ENCODE data around the gene ATP11A.

ATP11A gene

DNA sequence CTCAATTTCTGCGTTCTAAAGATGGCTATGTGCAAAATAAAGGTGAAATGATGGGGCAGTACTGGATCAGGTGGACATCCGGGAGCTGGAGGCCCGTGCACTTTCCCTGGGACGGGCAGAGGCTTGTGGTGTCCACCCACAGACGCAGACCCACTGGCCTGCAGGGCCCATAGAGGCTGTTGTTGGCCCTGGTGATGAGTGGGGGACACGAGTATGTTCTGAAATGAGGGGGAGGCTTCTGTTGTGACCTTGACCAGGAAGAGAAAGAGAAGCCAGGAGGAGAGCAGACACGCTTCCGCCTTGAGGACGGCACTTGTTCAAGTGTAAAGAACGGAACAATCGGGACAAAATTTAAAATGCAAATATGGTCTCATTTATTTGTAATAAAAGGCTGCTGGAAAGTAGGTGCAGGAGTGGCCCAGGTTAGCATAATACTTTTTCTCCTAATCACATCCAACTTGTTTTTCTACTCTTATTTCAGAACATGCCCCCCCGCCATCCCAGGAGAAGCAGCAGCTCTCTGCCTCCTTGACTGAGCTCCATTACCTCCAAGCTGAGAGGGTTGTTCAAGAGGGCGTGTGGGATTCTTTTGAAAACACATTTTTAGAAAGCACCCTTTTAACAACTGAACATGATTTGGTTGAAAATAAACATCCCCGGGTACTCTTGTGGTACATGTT is 27.1 kb downstream of the ATP11A start:
- no peaks in the 10 kb centered on the region for H3K9me3 Mint-ChIP-seq
- no peak for ATAC-seq
- H3K27me3 Mint-ChIP-seq = no peaks in the 10 kb centered on the region
- no peaks in the 10 kb centered on the region for H3K36me3 Mint-ChIP-seq (ENCODE audit: low read depth)
- H3K4me1 Mint-ChIP-seq = peaks cover 2% of the 10 kb centered on the region
- H3K27ac Mint-ChIP-seq = no peak overlapping the region
- no peak for DNase-seq
- no peak overlapping the region for H3K4me3 Mint-ChIP-seq

DNA sequence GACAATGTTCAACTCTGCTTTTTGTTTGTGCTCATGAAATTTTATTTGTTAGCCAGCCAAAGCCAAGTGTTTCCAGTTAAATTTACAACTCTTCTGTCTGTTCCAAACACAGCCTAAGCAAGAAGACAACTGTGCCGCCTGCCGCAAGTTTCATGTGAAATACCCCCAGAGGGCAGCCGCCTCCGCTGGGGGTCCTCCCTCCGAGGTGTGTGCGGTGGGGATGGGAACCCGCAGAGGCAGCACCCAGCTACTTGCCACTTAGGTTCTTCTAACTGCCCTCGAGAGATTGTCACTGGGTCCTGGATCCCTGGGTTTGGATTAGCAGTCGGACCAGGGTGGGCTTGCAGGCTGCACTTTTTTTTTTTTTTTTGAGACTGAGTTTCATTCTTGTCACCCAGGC is 28.5 kb downstream of the ATP11A start:
- Mint-ChIP-seq H3K4me3 (no peak overlapping the region), H3K9me3 (no peaks in the 10 kb centered on the region), H3K27me3 (no peaks in the 10 kb centered on the region), H3K36me3 (ENCODE audit: low read depth) (no peaks in the 10 kb centered on the region), H3K27ac (no peak overlapping the region), H3K4me1 (peaks cover 2% of the 10 kb centered on the region)
- DNase-seq (no peak), ATAC-seq (no peak)

DNA sequence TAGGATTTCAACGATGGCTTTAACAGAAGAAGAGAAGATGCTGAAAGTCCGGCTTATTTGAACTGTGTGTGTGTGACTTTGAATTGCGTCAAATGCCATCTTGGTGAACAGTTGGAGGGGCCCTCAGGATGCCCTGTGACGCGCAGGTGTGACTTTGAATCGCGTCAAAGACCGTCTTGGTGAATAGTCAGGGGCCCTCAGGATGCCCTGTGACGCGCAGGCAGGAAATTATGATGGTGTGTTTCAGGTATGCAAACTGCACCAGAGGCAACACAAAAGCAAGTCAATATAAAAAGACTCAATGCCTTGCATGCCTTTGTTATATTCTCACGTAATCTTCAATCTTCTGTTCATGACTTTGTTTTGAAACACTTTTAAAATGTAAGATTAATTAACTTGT is 29.2 kb downstream of the ATP11A start:
- Mint-ChIP-seq H3K36me3 (ENCODE audit: low read depth) (no peaks in the 10 kb centered on the region), H3K27me3 (no peaks in the 10 kb centered on the region), H3K4me3 (no peak overlapping the region), H3K4me1 (peaks cover 3% of the 10 kb centered on the region), H3K9me3 (no peaks in the 10 kb centered on the region), H3K27ac (no peak overlapping the region)
- DNase-seq (no peak), ATAC-seq (no peak)

DNA sequence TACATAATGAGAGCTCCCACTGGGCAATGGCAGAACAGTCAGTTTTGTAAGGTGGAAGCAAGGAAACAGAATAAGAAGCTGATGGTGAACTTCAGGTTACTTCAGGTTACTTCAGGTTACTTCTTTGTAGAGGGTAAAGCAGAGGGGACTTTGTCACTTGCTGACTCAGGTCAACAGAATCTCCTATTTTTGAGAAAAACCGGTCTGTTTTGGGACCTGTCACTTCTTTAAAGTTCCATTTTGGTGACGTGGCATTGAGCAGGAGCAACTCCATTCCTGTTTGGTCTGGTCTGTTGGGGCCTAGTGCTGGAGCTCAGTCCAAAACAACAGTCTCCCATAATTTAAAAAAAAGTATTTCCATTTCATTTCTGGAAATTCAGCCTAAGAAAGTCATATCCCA is 29.7 kb downstream of the ATP11A start:
- Mint-ChIP-seq H3K27ac (no peak overlapping the region), H3K4me3 (no peak overlapping the region), H3K9me3 (no peaks in the 10 kb centered on the region), H3K27me3 (no peaks in the 10 kb centered on the region), H3K36me3 (ENCODE audit: low read depth) (no peaks in the 10 kb centered on the region), H3K4me1 (peaks cover 8% of the 10 kb centered on the region)
- DNase-seq = no peak
- no peak for ATAC-seq

DNA sequence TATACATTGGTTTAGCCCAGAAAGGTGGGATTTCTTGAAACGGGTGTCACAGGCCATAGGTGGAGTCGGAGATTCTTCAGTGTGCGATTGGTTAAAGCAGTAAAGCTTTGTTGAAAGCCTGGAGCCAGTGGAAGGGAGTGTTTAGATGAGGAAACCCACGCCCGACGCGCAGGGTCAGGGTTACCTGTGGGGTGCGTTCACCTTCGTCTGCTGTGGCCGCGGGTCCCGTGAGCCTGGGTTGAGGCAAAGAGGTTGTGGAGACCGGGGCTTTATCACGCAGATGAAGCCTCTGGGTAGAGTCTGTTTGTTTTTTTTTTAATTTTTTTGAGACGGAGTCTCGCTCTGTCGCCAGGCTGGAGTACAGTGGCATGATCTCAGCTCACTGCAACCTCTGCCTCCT is 30.4 kb downstream of the ATP11A start:
- Mint-ChIP-seq H3K27me3 (no peaks in the 10 kb centered on the region), H3K27ac (no peak overlapping the region), H3K9me3 (no peaks in the 10 kb centered on the region), H3K4me3 (no peak overlapping the region), H3K36me3 (ENCODE audit: low read depth) (no peaks in the 10 kb centered on the region), H3K4me1 (peaks cover 15% of the 10 kb centered on the region)
- ATAC-seq = no peak
- DNase-seq = no peak

DNA sequence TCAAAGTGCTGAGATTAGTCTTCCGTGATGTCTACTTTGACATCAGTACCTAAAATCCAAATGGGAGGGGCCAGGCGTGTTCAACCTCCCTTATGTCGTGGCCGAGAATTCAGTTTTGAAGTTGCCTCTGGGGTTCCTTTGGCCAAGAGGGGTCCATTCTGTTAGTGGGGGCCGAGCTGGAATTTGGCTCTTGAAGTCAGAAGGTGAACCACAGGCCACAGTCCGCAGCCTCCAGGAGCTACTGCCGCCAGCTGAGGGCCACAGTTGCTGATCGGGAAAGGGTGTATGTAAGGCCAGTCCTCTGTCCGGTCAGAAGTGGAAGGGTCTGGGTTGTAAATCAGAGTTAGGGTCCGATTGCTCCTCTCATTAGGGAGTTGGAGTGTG is 31.0 kb downstream of the ATP11A start:
- peaks cover 20% of the 10 kb centered on the region for H3K4me1 Mint-ChIP-seq
- H3K9me3 Mint-ChIP-seq = no peaks in the 10 kb centered on the region
- ATAC-seq (no peak), DNase-seq (no peak)
- H3K4me3 Mint-ChIP-seq = no peak overlapping the region
- H3K27me3 Mint-ChIP-seq = no peaks in the 10 kb centered on the region
- no peaks in the 10 kb centered on the region for H3K36me3 Mint-ChIP-seq (ENCODE audit: low read depth)
- H3K27ac Mint-ChIP-seq = no peak overlapping the region

DNA sequence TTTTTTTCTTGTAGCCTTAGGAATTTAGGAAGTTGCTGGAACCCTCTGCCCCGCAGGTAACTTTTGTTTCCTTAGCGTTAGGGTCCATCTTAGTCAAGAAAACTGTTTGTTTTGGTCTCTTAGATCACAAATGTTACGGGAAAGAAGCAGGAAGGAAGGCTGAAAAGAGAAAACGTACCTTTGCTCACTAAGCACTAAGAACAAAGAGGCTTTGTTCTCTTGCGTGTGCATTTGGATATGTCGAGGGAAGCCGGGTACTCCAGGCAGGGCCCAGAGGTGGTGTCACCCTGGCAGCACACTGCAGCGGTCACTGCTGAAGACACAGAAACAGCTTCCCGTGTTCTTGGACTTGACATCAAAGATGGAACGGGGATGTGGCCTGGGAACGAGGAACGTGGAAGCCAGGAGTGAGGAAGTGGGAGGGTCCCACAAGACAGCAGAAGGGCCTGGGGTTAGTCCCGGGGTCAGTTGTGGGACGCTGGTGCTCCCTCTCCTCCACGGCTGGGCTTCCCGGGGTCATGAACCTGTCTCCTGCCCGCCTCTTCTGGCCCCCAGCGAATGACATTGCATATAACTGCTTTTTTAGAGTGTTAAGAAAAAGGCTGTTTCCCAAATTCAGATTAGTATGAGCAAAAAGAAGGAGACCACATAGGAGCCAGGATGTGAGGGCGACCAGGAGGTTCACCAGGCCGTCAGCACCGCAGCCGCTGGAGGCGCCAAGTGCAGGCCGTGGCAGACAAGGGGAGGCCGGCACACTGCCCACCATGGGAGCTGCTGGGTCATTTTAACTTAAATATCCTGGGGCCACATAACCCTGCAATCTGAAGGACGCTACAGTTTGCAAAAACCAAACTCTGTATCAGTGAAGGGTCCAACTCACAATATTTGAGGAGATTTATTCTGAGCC is 31.6 kb downstream of the ATP11A start:
- H3K4me1 Mint-ChIP-seq = peaks cover 23% of the 10 kb centered on the region

DNA sequence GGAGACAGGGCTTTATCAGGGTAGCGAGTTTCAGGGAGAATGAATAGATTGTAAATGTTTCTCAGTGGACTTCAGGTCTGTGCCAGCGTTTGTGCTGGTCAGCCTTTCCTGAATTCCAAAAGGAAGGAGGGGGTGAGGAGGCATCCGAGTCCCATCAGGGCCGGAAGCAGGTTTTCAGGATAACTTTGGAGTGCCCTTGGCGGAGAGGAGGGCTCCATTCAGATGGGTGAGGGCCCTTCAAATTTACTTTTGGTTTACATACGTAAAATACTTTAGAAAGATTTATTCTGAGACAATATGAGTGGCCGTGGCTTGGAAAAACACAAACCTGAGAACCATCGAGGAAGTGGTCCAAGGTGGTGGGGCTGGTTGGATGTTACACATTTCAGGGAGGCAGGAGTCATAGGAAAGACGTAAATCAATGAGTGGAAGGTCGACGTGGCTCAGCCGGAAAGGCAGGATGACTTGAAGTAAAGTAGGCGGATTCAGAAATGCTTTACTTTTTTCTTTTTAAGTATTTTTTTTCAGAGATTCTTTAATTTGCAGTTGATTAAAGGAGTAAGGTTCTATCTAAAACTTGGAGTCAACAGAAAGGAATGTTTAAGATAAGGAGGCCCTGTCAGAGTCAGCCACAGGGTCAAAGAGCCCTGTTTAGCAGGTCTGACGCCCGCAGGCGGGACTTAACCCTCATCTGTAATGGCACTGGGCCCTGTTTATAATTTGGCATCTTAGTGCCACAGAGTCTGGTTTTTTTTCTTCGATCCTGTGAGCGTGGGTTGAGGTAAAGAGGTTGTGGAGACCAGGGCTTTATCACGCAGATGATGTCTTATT is 32.8 kb downstream of the ATP11A start:
- peaks cover 23% of the 10 kb centered on the region for H3K4me1 Mint-ChIP-seq
- no peak overlapping the region for H3K27ac Mint-ChIP-seq
- H3K36me3 Mint-ChIP-seq (ENCODE audit: low read depth) = no peaks in the 10 kb centered on the region
- H3K9me3 Mint-ChIP-seq = no peaks in the 10 kb centered on the region
- ATAC-seq = no peak
- no peak for DNase-seq
- no peaks in the 10 kb centered on the region for H3K27me3 Mint-ChIP-seq
- H3K4me3 Mint-ChIP-seq = no peak overlapping the region

More for the DNA sequence above, 31.6 kb downstream of the ATP11A start:
- no peak for ATAC-seq
- Mint-ChIP-seq H3K9me3 (no peaks in the 10 kb centered on the region), H3K27me3 (no peaks in the 10 kb centered on the region), H3K36me3 (ENCODE audit: low read depth) (no peaks in the 10 kb centered on the region), H3K4me3 (no peak overlapping the region), H3K27ac (no peak overlapping the region)
- no peak for DNase-seq

DNA sequence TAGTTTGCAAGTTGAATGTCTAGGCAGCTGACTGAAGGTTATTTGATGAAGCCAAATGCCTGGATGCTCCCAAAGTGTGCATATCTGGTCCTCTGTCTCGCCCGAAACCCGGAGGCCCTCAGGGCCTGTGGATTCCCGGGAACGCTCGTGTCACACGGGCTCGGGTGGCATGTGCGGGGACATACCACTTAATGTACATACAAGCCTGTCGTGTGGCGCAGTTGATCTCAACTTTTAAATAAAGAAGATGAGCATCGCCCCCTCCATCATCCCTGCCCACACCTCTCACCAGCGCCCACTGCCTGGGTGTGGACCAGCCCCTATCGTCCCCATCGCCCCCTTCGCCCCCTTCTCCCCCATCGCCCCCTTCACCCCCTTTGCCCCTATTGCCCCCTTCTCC is 33.9 kb downstream of the ATP11A start:
- no peak overlapping the region for H3K4me3 Mint-ChIP-seq
- H3K4me1 Mint-ChIP-seq = peaks cover 23% of the 10 kb centered on the region
- H3K27ac Mint-ChIP-seq = no peak overlapping the region
- DNase-seq (no peak), ATAC-seq (no peak)
- H3K36me3 Mint-ChIP-seq (ENCODE audit: low read depth) = no peaks in the 10 kb centered on the region
- no peaks in the 10 kb centered on the region for H3K27me3 Mint-ChIP-seq
- H3K9me3 Mint-ChIP-seq = no peaks in the 10 kb centered on the region

DNA sequence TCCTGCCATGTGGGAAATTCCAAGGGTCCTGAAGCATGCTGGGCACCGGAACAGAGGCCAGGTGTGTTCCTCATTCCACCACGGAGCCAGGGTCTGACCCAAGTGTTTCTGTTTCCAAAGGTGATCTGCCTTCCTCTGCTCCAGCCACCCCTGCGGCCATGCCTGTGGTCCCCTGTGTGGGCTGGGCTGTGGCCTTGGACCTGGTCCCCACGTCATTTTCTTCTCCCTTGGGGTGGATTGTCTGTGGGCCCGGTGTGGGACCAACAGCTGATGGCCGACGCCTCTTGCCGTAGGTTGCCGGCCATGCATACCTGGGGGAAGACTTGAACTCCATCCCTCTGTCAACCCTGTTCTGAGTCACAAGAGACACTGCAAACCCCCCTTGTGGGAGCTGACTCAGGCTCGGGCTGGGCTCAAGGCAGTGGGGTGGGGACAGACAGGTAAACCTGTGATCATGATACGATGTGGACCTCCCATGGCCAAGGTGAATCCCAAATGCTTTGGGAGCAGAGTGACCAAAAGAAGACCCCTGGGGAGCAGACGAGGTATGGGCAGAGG is 35.0 kb downstream of the ATP11A start:
- Mint-ChIP-seq H3K36me3 (ENCODE audit: low read depth) (no peaks in the 10 kb centered on the region), H3K27me3 (no peaks in the 10 kb centered on the region), H3K4me1 (peaks cover 23% of the 10 kb centered on the region), H3K27ac (no peak overlapping the region), H3K4me3 (no peak overlapping the region), H3K9me3 (no peaks in the 10 kb centered on the region)
- DNase-seq (no peak), ATAC-seq (peak; percentile 35)

DNA sequence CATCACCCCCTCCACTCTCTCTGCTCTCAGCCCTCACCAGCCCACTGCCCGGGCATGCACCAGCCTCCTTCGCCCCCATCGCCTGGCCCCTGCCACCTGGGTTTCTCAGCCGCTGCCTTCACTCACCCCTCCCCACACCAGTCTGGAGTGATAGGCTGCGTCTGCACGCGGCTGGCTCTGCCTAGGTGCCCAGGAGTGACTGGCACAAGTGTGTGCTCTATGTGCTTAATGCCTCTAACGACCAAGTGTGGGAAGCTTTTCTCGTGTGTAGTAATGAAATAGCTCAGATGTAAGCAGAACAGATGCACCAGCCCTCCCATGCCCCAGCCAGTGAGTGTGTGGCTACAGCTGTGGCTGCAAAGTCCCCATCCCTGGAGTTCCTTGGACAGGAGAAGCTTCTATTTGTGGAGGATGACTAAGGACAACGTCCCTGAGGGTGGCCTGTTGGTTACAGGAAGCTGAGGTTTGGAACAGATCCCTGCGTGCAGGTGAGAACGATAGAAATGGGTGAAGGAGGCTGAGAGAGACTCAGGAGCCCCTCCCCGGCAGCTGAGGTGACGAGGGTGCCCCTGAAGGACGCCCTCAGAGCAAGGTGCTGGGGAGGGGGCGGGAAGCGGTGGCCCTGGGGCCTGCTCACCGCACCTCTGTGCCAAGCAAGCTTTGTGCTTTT is 35.6 kb downstream of the ATP11A start:
- DNase-seq (no peak), ATAC-seq (peak; percentile 52)
- Mint-ChIP-seq H3K27ac (no peak overlapping the region), H3K36me3 (ENCODE audit: low read depth) (no peaks in the 10 kb centered on the region), H3K27me3 (no peaks in the 10 kb centered on the region), H3K9me3 (no peaks in the 10 kb centered on the region), H3K4me3 (no peak overlapping the region), H3K4me1 (peaks cover 23% of the 10 kb centered on the region)

DNA sequence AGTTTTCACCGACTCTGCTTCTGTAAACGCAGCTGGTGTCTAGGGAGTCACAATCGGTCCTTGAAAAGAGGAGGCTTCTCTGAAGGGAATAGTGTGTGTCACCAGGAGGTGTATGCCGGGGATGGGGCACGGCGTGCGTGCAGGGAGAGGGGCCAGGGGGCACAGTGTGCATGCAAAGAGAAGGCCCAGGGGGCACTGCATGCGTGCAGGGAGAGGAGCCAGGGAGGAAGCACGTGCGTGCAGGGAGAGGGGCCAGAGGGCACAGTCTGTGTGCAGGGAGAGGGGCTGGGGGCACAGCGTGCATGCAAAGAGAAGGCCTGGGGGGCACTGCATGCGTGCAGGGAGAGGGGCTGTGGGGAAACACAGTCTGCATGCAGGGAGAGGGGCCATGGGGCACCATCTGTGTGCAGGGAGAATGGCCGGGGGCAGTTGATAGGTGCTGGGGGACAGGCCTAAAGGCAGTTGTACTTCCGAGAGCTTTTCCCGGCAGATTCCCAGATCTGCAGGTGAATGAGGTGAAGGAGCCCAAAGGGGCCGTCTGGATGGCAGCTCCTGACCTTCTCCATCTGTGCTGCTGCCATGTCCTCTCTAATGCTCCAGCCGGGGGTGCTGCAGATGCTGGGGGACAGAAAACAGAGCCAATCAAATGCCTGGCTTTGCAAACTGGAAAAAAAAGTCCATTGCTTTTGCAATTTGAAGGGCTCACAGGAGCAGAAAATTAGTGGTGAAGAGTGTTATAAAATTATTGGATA is 36.4 kb downstream of the ATP11A start:
- Mint-ChIP-seq H3K36me3 (ENCODE audit: low read depth) (no peaks in the 10 kb centered on the region), H3K4me3 (no peak overlapping the region), H3K4me1 (peaks cover 23% of the 10 kb centered on the region), H3K9me3 (no peaks in the 10 kb centered on the region), H3K27me3 (no peaks in the 10 kb centered on the region), H3K27ac (no peak overlapping the region)
- ATAC-seq (peak; percentile 16), DNase-seq (no peak)

DNA sequence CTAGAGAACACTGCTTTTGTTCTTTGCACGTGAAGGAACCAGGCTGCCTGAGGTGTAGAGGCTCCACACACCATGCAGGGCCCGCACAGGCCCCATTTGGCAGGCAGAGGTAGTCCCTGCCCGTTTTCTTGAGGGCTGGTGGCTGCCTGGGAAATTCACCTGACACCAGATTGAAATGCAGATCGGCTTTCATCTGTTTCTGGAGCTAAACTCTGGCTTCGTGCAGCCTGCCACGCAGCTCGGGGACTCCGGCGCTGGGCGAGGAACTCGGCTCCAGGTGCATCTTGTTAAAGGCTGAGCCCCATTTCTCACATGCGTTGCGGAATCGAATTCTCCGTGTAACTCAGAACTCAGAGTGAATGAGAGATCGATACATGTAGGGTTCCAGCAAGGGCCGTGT is 37.7 kb downstream of the ATP11A start:
- Mint-ChIP-seq H3K36me3 (ENCODE audit: low read depth) (no peaks in the 10 kb centered on the region), H3K4me3 (no peak overlapping the region)
- no peak for ATAC-seq

More for the DNA sequence above, 37.7 kb downstream of the ATP11A start:
- Mint-ChIP-seq H3K27ac (no peak overlapping the region), H3K27me3 (no peaks in the 10 kb centered on the region), H3K4me1 (peaks cover 22% of the 10 kb centered on the region), H3K9me3 (no peaks in the 10 kb centered on the region)
- DNase-seq = no peak
